GM19455 (cell line): ENCODE results near the gene MEGF11.
"Not testable (repeated sequence)": the region's sequence is repeated elsewhere in the genome, so short reads cannot be mapped to it uniquely, and the experiment has no call there.

ENCODE experiments used
- ATAC-seq: cut with Tn5 transposase; IDR thresholded peaks from one replicate; pipeline ENCODE4 v1.9.1; 2021; ENCODE audit not compliant: unreplicated experiment

Gene MEGF11

GRCh38 chr15:66016199-66016598 is 237.4 kb downstream of the MEGF11 start:
- ATAC-seq: no peak

DNA sequence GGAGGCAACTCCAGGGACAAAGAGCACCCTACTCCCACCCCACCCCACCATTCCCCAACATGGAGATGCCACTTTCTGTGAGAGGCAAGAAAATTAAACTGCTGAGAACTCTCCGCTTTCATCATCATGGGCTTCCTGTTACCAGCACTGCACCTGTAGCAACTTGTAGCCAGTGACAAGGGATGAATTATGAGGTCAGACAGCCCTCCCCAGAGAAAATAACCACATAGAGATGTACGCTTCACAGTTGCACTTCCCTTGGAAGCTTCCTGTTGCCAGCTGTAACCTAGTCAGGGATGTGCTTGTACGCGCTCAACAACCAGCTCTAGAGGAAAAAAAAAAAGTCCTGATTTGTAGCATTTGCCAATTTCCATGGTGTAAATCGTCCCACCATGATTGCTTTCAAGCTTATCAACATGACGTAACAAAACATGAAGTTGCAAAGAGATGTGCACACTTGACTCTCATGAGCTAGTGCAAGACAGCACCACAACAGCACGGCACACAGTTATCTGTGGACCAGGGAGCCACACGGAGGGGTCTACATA is 238.8 kb downstream of the MEGF11 start:
- no peak for ATAC-seq

GRCh38 chr15:66014022-66014421 is 239.5 kb downstream of the MEGF11 start:
- ATAC-seq: no peak

DNA sequence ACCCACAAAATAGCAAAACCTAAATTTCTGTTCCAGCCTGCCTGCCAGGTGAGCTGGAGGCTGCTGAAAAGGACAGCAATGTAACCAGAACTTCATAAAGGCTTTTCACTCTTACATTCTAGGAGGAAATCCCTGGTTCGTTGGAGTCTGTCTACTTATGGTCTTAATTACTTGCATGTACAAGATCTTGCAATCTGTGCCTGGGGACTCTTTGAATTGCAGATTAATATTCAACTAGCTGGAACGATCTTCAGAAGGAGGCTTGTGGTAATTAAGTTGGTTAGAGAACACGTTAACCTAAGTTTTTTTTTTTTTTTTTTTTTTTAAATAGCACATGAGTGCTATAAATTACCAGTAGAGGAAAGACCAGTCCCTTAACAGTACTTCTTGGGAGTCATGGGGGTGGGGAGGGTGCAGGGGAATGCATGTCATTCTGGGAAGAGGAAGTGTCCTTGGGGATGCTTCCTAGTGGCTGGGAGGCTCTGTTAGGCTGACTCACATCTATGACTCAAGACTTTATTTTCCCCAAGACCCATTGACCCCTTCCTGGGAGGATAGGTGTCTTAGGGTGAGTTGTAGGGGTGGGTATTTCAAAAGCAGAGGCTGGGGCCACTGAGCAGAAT is 244.5 kb downstream of the MEGF11 start:
- no peak for ATAC-seq

- no peak for ATAC-seq
Observed at GRCh38 chr15:66007663-66008262, 245.8 kb downstream of the MEGF11 start.

- ATAC-seq: no peak
Observed at GRCh38 chr15:66006986-66007385, 246.6 kb downstream of the MEGF11 start.

DNA sequence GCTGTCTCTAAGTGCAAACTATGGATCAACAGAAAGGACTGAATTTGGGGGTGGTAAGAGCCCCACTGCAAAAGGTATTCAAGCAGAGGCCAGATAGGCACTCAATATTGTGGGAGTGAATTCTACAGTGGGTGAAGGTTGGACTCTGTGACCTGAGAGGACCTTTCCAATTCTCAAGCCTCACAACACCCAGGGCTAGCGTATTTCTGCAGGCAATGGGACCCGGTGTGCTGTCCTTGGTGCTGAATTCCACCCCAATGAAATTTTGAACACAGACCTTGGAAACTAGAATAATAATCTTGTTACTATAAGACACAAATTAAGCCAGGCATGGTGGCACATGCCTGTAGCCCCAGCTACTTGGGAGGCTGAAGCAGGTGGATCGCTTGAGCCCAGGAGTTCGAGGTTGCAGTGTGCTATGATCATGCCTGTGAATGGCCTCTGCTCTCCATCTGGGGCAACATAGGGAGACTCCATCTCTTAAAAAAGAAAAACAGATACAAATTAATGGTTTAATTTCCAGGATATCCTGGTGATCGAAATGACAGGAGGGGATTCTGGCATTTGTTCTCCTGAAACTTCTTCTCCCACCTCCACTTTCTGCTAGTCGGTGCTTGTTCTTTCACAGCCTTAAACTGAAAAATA is 248.8 kb downstream of the MEGF11 start:
- no peak for ATAC-seq

DNA sequence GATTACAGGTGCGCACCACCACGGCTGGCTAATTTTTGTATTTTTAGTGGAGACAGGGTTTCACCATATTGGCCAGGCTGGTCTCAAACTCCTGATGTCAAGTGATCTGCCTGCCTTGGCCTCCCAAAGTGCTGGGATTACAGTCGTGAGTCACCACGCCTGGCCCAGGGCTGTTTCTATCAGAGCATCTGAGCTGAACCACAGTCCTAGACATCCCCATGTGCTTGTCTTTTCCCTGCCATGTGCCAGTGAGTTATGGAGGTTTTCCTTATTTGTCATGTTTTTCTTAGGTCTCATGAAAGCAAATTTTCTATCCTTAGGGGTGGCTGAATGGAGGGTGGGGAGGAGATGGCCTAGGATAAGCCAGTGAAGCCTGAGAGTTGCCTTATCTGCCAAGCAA is 250.4 kb downstream of the MEGF11 start:
- not testable (repeated sequence) for ATAC-seq

DNA sequence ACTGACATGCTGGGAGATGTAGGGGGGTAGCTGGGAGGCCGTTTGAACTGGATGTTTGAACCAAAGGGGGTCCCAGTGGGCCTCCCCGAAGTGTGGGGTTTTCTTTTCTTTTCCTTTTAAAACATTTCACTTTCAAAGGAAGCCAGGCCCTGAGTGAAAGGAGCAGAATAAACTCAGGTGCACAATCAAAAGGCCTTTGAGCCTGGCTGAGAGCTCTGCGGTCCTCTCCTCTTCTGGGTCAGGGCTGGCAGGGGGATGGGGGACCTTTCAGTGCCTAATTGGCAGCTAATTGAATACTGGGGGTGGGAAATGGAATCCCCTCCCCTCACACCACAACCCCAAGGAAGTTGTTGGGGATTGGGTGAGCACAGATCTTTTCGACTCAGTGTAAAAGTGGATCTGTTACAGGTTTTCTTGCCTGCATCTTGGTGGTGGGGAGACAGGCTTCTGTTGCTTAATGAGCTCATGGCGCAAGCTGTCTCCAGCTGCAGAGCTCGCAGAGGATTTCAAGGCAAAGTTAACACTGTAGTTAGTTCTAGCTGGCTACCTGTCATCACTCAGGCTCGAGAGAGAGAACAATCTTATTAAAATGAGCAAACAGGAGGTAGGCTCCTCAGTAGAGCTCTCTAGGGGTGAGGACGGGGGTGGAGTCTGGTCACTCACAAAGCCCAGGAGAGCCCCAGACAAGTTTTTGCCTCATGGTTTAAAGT is 251.7 kb downstream of the MEGF11 start:
- ATAC-seq: no peak

DNA sequence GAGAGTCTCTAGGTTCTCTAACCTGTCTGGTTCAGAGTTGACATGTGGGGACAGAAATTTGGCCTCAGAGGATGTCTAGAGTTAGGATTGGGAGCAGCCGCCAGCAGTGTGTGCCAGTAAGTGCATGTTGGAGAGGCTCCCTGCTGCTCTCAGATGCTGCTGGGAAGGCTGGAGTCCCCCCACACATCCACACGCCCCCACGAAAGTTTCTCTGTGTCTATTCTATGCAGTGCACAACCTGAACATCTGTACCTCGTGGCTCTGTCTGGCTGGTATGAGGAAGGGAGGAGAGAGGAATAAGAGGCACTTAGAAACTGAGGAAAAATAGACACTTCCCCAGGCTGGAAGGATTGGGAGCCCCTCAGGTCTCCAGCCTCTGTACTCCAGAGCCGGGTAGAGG is 252.5 kb downstream of the MEGF11 start:
- ATAC-seq: no peak

- ATAC-seq: no peak
Observed at GRCh38 chr15:65998486-65998885, 255.1 kb downstream of the MEGF11 start.

DNA sequence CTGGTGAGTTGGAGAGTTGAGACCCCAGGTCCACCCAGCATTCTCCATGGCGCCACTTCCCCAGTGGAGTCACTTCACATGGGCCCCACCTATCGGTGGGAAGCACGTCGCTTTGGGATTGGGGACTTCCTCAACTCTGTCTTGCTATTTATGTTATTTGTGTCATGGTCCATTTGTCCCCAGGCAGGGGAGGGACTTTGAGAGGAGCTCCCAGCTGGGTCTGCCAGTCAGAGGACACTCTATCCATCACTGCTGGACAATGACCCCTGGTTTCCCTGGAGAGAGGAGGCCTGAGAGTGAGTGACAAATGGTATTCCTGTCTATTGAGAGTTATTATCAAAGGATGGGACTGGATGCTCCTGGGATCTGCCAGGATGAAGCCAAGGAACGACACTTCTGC is 256.6 kb downstream of the MEGF11 start:
- no peak for ATAC-seq

GRCh38 chr15:65994832-65995231 is 258.7 kb downstream of the MEGF11 start:
- ATAC-seq: no peak

DNA sequence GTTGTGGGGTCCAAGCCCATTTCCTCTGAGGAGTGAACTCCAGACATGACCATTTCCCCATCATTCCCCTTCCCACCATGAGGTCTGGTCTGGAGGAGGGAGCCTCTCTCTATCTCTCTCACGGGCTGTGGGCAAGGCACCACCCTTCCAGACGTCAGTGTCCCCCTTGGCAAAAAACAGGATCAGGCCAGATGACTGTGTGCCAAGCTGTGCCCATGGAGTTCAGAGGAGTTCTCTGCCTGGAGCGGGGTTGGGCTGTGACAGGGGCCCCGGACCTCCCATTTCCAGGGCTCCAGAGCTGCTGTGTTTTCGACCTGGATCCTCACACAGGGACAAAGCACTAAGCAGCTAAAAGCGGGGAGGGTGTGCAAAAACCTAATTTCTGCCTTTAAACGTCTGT is 259.8 kb downstream of the MEGF11 start:
- ATAC-seq: no peak

GRCh38 chr15:65993236-65993635 is 260.3 kb downstream of the MEGF11 start:
- no peak for ATAC-seq

DNA sequence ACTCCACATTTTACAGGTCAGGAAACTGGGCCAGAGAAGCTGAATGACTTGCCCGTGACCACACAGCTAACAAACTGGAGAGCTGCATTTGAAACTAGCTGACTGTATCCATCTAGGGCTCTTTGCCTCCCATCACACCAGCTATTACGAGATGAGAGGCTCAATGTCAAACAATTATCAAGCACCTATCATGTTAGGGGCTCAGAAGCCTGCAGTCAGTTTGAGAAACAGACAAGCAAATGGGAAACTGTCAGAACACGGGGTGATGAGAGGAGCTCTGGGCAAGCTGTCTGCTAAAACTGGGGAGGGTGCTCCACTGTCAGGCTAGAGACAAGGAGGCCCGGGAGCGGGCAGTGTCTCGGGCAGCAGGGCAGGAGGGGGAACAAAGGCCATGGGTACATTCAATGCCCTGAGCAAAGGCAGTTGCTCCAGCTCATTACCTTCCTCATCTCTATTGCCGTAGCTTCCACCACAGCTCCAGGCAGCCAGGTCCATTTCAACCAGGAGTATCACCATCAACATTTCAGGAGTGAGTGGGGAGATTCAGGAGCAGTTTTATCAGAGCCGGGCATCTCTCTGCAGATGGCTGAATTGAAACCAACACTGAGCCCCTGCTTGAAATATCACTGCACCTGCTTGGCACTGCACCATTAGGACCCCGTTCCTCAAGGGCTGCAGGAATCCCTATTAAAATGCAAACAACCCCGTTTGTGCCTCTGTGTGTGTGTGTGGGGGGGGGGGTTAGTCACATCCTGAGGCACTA is 261.6 kb downstream of the MEGF11 start:
- ATAC-seq: no peak

DNA sequence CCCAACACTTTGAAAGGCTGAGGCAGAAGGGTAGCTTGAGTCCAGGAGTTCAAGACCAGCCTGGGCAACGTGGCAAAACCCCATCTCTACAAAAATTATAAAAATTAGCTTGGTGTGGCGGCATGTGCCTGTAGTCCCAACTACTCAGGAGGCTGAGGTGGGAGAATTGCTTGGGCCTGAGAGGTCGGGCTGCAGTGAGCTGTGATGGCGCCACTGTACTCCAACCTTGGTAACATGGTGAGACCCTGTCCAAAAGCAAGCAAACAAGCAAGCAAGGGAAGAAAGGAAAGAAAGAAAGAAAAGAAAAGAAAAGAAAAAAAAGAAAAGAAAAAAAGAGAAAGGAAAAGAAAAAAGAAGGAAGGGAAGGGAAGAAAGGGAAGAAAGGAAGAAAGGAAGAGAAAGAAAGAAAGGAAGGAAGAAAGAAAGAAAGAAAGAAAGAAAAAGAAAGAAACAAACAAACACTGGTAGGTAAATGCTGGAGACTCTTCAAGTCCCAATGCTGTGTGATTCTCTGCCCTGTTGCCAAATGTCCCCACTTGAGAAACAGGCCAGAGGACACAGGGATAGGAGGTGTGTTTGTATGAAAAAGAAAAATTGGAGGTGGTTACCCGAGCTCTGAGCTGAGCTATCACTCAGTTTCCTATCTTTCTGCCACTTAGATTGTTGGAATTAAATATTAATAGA is 263.1 kb downstream of the MEGF11 start:
- no peak for ATAC-seq

DNA sequence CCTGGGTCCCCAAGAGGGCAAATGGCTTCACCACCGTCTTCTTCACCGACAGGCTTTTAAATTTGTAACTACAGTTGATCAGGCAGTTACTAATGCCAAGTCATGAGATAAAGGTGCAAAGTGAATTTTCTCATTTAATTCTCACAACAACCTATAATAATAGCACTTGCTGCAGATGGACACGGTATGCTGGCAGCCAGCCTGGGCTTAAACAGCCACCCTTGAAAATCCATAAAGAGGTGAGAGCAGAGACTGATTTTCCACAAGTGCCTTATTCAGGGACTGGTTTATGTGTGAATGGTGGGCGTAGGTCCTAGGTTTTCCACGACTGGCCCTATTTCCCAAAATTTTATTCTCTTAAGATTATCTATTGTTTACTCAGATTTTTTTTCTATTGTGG is 266.4 kb downstream of the MEGF11 start:
- ATAC-seq: no peak

DNA sequence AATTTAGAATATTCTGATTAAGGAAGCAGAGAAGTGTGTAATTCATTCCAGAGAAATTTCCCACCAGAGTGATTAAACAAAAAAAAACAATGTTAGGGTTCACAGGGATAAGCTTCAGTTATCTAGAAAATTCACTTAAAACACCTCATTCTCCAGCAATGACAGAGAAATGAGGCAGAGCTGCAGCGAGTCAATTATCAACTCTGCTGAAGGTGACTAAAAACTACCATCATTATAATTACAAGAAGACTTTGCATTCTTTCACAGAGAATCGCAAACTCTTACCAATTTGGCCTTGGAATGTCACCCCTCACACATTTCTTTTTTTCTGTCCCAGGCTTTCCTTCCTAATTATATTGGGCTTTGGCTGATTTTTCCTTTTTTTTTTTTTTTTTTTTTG is 267.1 kb downstream of the MEGF11 start:
- no peak for ATAC-seq

DNA sequence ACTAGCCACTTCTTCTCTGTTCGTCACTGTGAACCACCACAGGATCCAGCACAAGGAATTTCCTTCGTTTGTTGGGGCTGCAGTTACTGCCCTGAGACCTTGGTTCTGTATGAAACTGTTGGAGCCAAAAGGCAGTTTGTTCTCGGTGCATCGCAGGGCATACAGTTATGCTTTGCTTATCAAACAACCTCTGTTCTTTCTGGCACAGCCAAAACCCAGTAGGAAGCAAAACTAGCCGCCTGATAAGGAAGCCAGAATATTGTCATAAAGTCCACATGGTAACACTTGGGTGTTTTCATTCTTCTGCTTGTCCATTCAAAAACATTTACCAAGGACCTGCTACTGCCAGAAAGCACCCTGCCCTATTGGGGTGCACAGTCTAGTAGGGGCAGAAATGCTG is 268.2 kb downstream of the MEGF11 start:
- ATAC-seq: no peak
